Measurements from ENCODE around the gene OR5M10. TPM values are rescaled to one million over a fixed set of nuclear protein-coding genes. Genes with fewer than 3 reads are reported as not detected.
"Not testable (repeated sequence)": the region's sequence is repeated elsewhere in the genome, so short reads cannot be mapped to it uniquely, and the experiment has no call there.

OR5M10 gene
- not detected for polyA plus RNA-seq (2013, experiment 1 of 4)
- polyA plus RNA-seq (2013, experiment 2 of 4): not detected
- not detected for polyA plus RNA-seq (2013, experiment 3 of 4)
- polyA plus RNA-seq (2013, experiment 4 of 4): not detected

DNA sequence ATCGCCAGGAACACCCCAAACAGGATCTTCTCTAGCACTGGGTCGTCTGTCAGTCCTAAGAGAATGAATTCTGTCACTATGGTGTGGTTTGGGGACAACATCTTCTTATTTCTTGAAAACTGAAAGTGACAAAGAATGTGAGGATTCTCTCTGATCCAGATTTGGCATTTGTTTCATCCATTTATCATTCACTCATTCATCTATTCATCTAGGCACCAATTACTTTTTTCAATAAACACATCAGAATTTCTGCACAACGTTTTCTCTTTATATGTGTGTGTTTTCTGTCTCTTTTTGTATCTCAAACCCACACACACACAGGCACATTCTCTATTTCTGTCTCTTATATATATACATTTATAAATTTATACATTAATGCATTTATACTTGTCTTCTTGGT lies at the start of gene OR5M10:
Gene OR5M10 (minus strand): TSS at position 101 of the 400 bp plus-strand sequence. CDS start 0 bp downstream, at position 101.
- Histone ChIP-seq H3K27ac (ENCODE audit: insufficient read depth, low read depth, low read length, poor library complexity, severe bottlenecking) (no peak within 1 kb of the TSS), H3K9me3 (ENCODE audit: control insufficient read depth, low read length) (no peaks in the 10 kb centered on the region), H3K36me3 (ENCODE audit: control insufficient read depth, insufficient read depth, low read length) (no peaks in the 10 kb centered on the region), H3K27me3 (ENCODE audit: control insufficient read depth, insufficient read depth, low read length, poor library complexity, severe bottlenecking) (no peaks in the 10 kb centered on the region), H3K4me1 (ENCODE audit: control insufficient read depth, insufficient read depth, low read length) (no peaks in the 10 kb centered on the region), H3K4me3 (ENCODE audit: insufficient read depth, low read depth, low read length) (no peak within 1 kb of the TSS)
- WGBS, 2 experiments: 88 to 91% methylated on average over 2 of the region's 3 CpGs

DNA sequence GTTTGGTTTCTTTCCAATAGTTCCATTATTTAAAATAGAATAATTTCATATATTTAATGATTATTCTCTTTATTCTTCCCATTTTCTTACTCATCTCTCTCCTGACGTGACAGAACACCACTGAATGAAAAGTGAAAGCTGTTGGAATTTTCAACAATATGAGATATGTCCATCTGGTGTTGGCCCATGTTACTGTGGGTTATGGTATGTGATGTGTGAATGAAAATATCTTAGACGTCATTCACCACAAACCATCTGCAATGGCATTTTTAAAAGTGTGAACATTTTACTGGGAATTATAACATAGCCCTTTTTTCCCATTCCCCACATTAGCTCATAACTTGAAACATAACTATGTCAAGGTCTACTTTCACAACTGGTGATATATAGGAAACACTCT lies 48.4 kb upstream of the OR5M10 start:
- 100% methylated on average over 1 of the region's 2 CpGs for WGBS, 2 experiments
- Histone ChIP-seq H3K4me3 (ENCODE audit: insufficient read depth, low read depth, low read length) (no peak overlapping the region), H3K9me3 (ENCODE audit: control insufficient read depth, low read length) (no peaks in the 10 kb centered on the region), H3K27me3 (ENCODE audit: control insufficient read depth, insufficient read depth, low read length, poor library complexity, severe bottlenecking) (no peaks in the 10 kb centered on the region), H3K4me1 (ENCODE audit: control insufficient read depth, insufficient read depth, low read length) (no peaks in the 10 kb centered on the region), H3K27ac (ENCODE audit: insufficient read depth, low read depth, low read length, poor library complexity, severe bottlenecking) (no peak overlapping the region), H3K36me3 (ENCODE audit: control insufficient read depth, insufficient read depth, low read length) (no peaks in the 10 kb centered on the region)

DNA sequence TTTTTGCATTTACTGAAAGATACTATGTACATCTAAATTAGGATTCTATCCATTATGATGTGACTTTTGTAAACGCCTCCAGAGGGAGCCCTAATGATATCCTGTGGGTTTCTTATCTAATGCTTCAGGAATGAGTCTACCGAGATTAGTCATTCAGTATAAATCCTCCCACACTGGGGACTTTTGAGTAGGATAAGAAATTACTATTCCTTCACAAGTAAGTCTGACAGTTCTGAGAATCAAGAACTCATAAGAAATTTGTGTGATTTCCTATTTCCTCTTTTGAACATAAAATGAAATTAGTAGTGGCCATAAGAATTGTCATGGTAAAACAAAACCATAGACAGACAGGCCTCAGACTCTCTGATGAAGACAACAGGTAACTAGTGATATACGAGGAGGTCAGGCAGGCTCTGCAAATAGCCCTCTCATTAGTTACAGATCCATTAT lies 47.2 kb upstream of the OR5M10 start:
- H3K27ac ChIP-seq (ENCODE audit: insufficient read depth, low read depth, low read length, poor library complexity, severe bottlenecking): no peak overlapping the region
- H3K27me3 ChIP-seq (ENCODE audit: control insufficient read depth, insufficient read depth, low read length, poor library complexity, severe bottlenecking): no peaks in the 10 kb centered on the region
- no peaks in the 10 kb centered on the region for H3K36me3 ChIP-seq (ENCODE audit: control insufficient read depth, insufficient read depth, low read length)
- WGBS, 2 experiments: 18 to 38% methylated on average over 1 to 3 of the region's 3 CpGs
- no peaks in the 10 kb centered on the region for H3K4me1 ChIP-seq (ENCODE audit: control insufficient read depth, insufficient read depth, low read length)
- H3K4me3 ChIP-seq (ENCODE audit: insufficient read depth, low read depth, low read length): no peak overlapping the region
- no peaks in the 10 kb centered on the region for H3K9me3 ChIP-seq (ENCODE audit: control insufficient read depth, low read length)

DNA sequence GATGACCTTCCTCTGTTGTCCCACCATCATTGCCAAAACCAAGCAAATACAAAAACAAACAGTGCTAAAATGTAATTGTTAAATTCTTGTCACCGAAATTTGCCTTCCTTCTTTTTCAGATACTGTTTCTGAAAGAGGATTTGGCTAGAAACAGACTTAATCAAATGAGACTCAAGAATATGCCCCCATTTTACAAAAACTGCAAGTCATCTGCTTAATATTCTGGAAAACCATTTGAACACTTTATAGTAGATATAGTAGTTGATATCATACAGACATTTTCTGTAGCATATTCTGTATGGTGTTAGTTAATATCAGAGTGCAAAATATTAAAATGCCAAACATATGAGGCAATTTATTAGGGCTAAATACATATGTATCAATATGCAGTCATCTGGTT lies 33.7 kb upstream of the OR5M10 start:
- H3K4me3 ChIP-seq (ENCODE audit: insufficient read depth, low read depth, low read length): no peak overlapping the region
- H3K36me3 ChIP-seq (ENCODE audit: control insufficient read depth, insufficient read depth, low read length): no peaks in the 10 kb centered on the region
- no peaks in the 10 kb centered on the region for H3K9me3 ChIP-seq (ENCODE audit: control insufficient read depth, low read length)
- no peaks in the 10 kb centered on the region for H3K27me3 ChIP-seq (ENCODE audit: control insufficient read depth, insufficient read depth, low read length, poor library complexity, severe bottlenecking)
- H3K27ac ChIP-seq (ENCODE audit: insufficient read depth, low read depth, low read length, poor library complexity, severe bottlenecking): no peak overlapping the region
- WGBS, 2 experiments: 88 to 94% methylated on average over 1 of the region's 1 CpG
- H3K4me1 ChIP-seq (ENCODE audit: control insufficient read depth, insufficient read depth, low read length): no peaks in the 10 kb centered on the region

DNA sequence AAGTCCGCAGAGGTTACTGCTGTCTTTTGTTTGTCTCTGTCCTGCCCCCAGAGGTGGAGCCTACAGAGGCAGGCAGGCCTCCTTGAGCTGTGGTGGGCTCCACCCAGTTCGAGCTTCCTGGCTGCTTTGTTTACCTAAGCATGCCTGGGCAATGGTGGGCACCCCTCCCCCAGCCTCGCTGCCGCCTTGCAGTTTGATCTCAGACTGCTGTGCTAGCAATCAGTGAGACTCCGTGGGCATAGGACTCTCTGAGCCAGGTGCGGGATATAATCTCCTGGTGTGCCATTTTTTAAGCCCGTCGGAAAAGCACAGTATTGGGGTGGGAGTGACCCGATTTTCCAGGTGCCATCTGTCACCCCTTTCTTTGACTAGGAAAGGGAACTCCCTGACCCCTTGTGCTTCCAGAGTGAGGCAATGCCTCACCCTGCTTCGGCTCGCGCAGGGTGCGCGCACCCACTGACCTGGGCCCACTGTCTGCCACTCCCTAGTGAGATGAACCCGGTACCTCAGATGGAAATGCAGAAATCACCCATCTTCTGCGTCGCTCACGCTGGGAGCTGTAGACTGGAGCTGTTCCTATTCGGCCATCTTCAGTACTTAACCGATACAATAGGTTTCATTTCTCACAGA lies 14.7 kb upstream of the OR5M10 start:
- H3K27ac ChIP-seq (ENCODE audit: insufficient read depth, low read depth, low read length, poor library complexity, severe bottlenecking); H3K4me1 ChIP-seq (ENCODE audit: control insufficient read depth, insufficient read depth, low read length); H3K4me3 ChIP-seq (ENCODE audit: insufficient read depth, low read depth, low read length); H3K9me3 ChIP-seq (ENCODE audit: control insufficient read depth, low read length); H3K36me3 ChIP-seq (ENCODE audit: control insufficient read depth, insufficient read depth, low read length); H3K27me3 ChIP-seq (ENCODE audit: control insufficient read depth, insufficient read depth, low read length, poor library complexity, severe bottlenecking): not testable (repeated sequence)
- WGBS, 2 experiments: 96 to 97% methylated on average over 15 to 20 of the region's 20 CpGs

DNA sequence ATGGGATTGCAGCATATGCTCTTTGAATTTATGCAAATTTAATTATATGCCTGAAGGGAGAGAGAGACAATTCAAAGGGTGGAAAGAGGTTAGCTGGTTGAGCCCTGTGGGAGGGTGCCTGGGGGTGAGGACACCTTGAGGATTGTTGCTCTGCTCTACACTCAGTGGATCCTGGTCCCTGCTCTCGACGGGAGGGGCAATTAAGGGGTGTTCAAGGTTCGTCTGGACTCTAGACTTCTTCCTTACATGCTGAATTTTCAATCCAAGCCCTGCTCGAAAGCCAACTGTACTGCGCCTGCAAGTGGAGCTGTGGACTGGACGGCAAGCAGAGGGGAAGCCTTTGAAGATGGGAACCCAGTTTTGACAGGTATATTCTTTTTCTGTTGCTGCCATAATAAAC lies 18.9 kb downstream of the OR5M10 start:
- no peaks in the 10 kb centered on the region for H3K36me3 ChIP-seq (ENCODE audit: control insufficient read depth, insufficient read depth, low read length)
- 79 to 83% methylated on average over 6 of the region's 6 CpGs for whole genome bisulfite sequencing, 2 experiments
- no peaks in the 10 kb centered on the region for H3K4me1 ChIP-seq (ENCODE audit: control insufficient read depth, insufficient read depth, low read length)
- no peaks in the 10 kb centered on the region for H3K27me3 ChIP-seq (ENCODE audit: control insufficient read depth, insufficient read depth, low read length, poor library complexity, severe bottlenecking)
- H3K27ac ChIP-seq (ENCODE audit: insufficient read depth, low read depth, low read length, poor library complexity, severe bottlenecking): no peak overlapping the region
- H3K9me3 ChIP-seq (ENCODE audit: control insufficient read depth, low read length): no peaks in the 10 kb centered on the region
- no peak overlapping the region for H3K4me3 ChIP-seq (ENCODE audit: insufficient read depth, low read depth, low read length)

DNA sequence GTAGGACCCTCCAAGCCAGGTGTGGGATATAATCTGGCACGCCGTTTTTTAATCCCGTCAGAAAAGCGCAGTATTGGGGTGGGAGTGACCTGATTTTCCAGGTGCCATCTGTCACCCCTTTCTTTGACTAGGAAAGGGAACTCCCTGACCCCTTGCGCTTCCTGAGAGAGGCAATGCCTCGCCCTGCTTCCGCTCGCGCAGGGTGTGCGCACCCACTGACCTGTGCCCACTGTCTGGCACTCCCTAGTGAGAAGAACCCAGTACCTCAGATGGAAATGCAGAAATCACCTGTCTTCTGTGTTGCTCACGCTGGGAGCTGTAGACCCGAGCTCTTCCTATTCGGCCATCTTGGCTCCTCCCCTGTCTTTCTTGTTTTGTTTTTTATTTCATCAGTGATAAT lies 22.8 kb downstream of the OR5M10 start:
- not testable (repeated sequence) for H3K36me3 ChIP-seq (ENCODE audit: control insufficient read depth, insufficient read depth, low read length); H3K4me1 ChIP-seq (ENCODE audit: control insufficient read depth, insufficient read depth, low read length); H3K4me3 ChIP-seq (ENCODE audit: insufficient read depth, low read depth, low read length); H3K9me3 ChIP-seq (ENCODE audit: control insufficient read depth, low read length); H3K27ac ChIP-seq (ENCODE audit: insufficient read depth, low read depth, low read length, poor library complexity, severe bottlenecking); H3K27me3 ChIP-seq (ENCODE audit: control insufficient read depth, insufficient read depth, low read length, poor library complexity, severe bottlenecking)
- 91 to 94% methylated on average over 12 to 13 of the region's 13 CpGs for WGBS, 2 experiments

DNA sequence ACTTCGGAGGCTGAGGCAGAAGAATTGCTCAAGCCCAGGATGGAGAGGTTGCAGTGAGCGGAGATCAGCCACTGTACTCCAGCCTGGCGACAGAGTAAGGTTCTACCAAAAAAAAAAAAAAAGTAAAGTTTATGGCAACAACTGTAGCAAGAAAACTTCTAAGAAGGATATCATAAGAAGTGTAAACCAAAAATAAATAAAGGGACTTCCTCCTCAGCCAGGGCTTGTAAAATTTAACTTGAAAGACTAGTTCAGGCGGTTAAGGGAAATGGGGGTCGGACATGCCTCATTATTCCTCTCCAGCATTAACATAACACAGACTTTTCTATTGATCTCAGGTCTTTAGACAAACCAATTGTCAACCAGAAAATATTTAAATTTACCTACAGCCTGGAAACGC lies 32.0 kb downstream of the OR5M10 start:
- no peak overlapping the region for H3K4me3 ChIP-seq (ENCODE audit: insufficient read depth, low read depth, low read length)
- no peaks in the 10 kb centered on the region for H3K27me3 ChIP-seq (ENCODE audit: control insufficient read depth, insufficient read depth, low read length, poor library complexity, severe bottlenecking)
- WGBS, 2 experiments: 85 to 91% methylated on average over 6 of the region's 6 CpGs
- no peaks in the 10 kb centered on the region for H3K9me3 ChIP-seq (ENCODE audit: control insufficient read depth, low read length)
- H3K27ac ChIP-seq (ENCODE audit: insufficient read depth, low read depth, low read length, poor library complexity, severe bottlenecking): no peak overlapping the region
- H3K36me3 ChIP-seq (ENCODE audit: control insufficient read depth, insufficient read depth, low read length): no peaks in the 10 kb centered on the region
- H3K4me1 ChIP-seq (ENCODE audit: control insufficient read depth, insufficient read depth, low read length): no peaks in the 10 kb centered on the region

DNA sequence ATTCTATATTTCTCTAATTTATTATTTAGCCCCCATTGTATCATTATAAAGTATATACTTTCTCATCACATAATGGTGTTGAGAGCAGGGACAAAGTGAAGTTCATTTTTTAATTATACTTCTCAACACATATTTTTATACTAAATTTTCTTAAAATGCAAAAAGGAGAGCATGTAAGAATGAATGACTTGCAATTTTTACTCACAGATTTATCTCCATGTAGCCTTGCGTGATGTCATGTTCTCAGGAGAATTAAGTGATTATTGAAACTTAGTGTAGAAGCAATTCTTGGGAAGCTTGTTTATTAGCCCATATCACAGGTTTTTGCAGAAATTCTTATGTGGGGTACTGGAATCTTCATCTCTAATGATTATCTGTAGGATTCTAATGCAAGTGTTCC lies 33.8 kb downstream of the OR5M10 start:
- Histone ChIP-seq H3K4me3 (ENCODE audit: insufficient read depth, low read depth, low read length) (no peak overlapping the region), H3K36me3 (ENCODE audit: control insufficient read depth, insufficient read depth, low read length) (no peaks in the 10 kb centered on the region), H3K9me3 (ENCODE audit: control insufficient read depth, low read length) (no peaks in the 10 kb centered on the region), H3K27me3 (ENCODE audit: control insufficient read depth, insufficient read depth, low read length, poor library complexity, severe bottlenecking) (no peaks in the 10 kb centered on the region), H3K4me1 (ENCODE audit: control insufficient read depth, insufficient read depth, low read length) (no peaks in the 10 kb centered on the region), H3K27ac (ENCODE audit: insufficient read depth, low read depth, low read length, poor library complexity, severe bottlenecking) (no peak overlapping the region)
- 94 to 100% methylated on average over 1 of the region's 1 CpG for WGBS, 2 experiments

DNA sequence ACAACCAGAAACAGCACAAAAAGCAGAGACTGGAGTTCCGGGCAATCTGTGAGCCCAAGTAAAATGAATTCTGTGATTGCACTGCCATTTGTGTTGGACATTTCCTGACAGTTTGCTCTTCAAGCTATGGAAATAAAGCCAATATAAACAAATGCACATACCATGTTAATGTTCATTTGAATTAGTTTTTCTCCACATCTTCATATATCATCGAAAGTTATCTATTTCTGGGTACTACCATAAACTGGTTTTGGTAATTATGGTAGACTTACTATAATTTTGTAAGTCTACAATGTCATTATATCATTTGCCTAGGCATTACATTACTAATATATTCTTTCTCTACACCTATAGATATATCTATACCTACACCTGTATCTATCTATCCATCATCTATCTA lies 34.4 kb downstream of the OR5M10 start, which contains the start of gene OR5M11:
Gene OR5M11 (minus strand): TSS at position 101 of the 400 bp plus-strand sequence. CDS start 0 bp downstream, at position 101.
- no peak within 1 kb of the TSS for H3K27ac ChIP-seq (ENCODE audit: insufficient read depth, low read depth, low read length, poor library complexity, severe bottlenecking)
- no peaks in the 10 kb centered on the region for H3K36me3 ChIP-seq (ENCODE audit: control insufficient read depth, insufficient read depth, low read length)
- H3K9me3 ChIP-seq (ENCODE audit: control insufficient read depth, low read length): no peaks in the 10 kb centered on the region
- H3K4me1 ChIP-seq (ENCODE audit: control insufficient read depth, insufficient read depth, low read length): no peaks in the 10 kb centered on the region
- no peak within 1 kb of the TSS for H3K4me3 ChIP-seq (ENCODE audit: insufficient read depth, low read depth, low read length)
- 97 to 100% methylated on average over 1 of the region's 2 CpGs for WGBS, 2 experiments
- H3K27me3 ChIP-seq (ENCODE audit: control insufficient read depth, insufficient read depth, low read length, poor library complexity, severe bottlenecking): no peaks in the 10 kb centered on the region
